Head of caudate nucleus (tissue), 42 donors: ENCODE data around the gene KCNAB1.
"Not testable (repeated sequence)": the region's sequence is repeated elsewhere in the genome, so short reads cannot be mapped to it uniquely, and the experiment has no call there.

Experiments
- DNase-seq, 42 donors: peaks; one replicate each; pipeline versions ENCODE4 v3.0.0 to v3.0.0-alpha.2; 2020 to 2021; ENCODE audit warnings: mixed read lengths in 7 of 42
- intact Hi-C: fragments of 100-400 bp; cut with DNase I; formaldehyde crosslinking; loops from one replicate; pipeline ENCODE4 v1.15.0; 2022

The KCNAB1 gene

GRCh38 chr3:156120528-156121251 lies at the start of gene KCNAB1:
Gene KCNAB1, plus strand, starts transcription at chr3:156120578.
- intact Hi-C loops: no loop called here

GRCh38 chr3:156071031-156071430 lies 49.3 kb upstream of the KCNAB1 start:
- intact Hi-C loops: no loop called here
- DNase-seq: no peak

More at GRCh38 chr3:156120528-156121251, at the start of gene KCNAB1:
- peak in 2 of 42 donors; percentile 8 for DNase-seq

GRCh38 chr3:156072950-156073657 lies 47.3 kb upstream of the KCNAB1 start:
- DNase-seq, intact Hi-C loops: not testable (repeated sequence)

GRCh38 chr3:156090126-156090525 lies 30.3 kb upstream of the KCNAB1 start:
- no peak for DNase-seq
- intact Hi-C loops: no loop called here

DNA sequence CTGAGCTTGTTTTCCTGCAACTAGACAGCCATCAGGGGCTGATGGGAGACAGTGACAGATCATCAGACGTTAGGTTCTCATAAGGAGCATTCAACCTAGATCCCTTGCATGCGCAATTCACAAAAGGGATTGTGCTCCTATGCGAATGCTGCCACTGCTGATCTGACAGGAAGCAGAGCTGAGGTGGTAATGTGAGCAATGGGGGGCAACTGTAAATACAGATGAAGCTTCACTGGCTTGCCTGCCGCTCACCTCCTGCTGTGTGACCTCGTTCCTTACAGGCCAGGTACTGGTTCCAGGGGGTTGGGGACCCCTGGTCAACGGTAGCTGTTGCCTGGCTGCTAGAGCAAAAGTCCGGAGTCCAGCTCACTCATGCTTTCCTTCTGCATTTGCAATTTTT lies 26.4 kb upstream of the KCNAB1 start:
- no peak for DNase-seq
- intact Hi-C loops: no loop called here

- intact Hi-C loops: no loop called here
- no peak for DNase-seq
Observed at GRCh38 chr3:156094391-156094790, 26.0 kb upstream of the KCNAB1 start.

GRCh38 chr3:156095652-156096051 lies 24.7 kb upstream of the KCNAB1 start:
- DNase-seq, intact Hi-C loops: not testable (repeated sequence)

DNA sequence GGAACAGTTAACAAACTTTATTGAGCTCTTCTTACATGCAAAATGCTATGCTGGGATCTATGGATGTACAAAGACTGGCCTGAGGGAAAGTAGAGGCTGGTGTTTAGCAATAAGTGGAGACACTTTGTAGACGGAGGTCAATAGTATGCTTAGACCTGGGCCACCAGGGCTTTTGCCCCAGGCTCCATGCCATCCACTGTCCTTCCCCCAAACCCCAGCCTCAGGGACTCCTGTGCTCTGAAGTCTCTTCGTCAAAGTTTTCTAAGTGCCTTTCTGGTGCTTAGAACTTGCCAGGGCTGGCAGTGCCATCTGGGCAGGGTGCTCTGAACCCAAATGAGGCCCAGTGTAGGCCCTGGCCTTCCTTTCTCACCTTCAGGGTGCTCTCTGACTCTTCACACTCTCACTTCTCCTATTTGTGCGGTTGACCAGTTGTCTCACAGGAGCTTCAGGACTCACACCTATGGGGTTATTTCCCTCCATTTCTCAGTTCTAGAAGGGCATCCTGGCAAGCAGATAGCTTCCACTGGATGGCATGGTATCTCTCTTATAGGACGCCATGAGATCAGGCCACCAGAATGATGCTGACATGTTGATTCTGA lies 21.8 kb upstream of the KCNAB1 start:
- DNase-seq: no peak
- intact Hi-C loops: no loop called here

GRCh38 chr3:156099348-156099747 lies 21.0 kb upstream of the KCNAB1 start:
- DNase-seq, intact Hi-C loops: not testable (repeated sequence)

- DNase-seq, intact Hi-C loops: not testable (repeated sequence)
Observed at GRCh38 chr3:156099984-156100383, 20.4 kb upstream of the KCNAB1 start.

DNA sequence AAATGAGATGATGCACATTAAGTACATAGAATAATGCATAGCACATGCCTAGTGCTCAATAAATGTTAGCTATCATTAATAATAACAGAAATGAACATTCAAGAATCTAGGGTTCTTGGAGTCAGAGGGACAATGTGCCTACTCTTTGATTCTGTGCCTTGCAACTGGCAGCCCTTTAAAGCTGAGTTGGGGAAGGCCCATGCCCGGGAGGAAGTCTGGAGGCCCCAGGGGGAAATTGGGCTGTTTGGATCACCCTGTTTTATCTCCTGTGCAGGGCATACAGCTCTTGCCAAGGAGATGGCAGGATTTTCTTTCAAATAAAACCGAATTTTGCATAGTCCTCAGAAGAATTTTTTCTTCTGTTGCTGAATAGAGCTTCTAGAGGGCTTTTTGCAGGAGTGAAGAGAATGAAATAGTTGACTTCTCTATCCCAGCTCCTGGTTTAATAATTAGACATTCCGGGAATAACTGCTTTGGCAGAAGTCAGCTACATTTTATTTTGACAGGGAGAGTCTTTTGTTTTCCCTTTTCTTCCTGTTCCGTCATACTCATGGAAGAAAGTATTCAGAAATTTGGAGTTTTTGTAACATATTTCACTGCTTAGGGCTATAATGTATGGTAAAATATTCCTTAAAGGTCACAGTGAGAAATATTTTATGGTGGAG lies 18.0 kb upstream of the KCNAB1 start:
- intact Hi-C loops: no loop called here
- DNase-seq: no peak

GRCh38 chr3:156106721-156107373 lies 13.5 kb upstream of the KCNAB1 start:
- intact Hi-C loops: no loop called here
- no peak for DNase-seq

GRCh38 chr3:156107504-156107903 lies 12.9 kb upstream of the KCNAB1 start:
- no peak for DNase-seq
- intact Hi-C loops: no loop called here

- DNase-seq: no peak
- intact Hi-C loops: no loop called here
Observed at GRCh38 chr3:156108616-156109015, 11.8 kb upstream of the KCNAB1 start.

GRCh38 chr3:156109989-156110388 lies 10.4 kb upstream of the KCNAB1 start:
- intact Hi-C loops: no loop called here
- DNase-seq: no peak

GRCh38 chr3:156126467-156126866 lies 6.1 kb downstream of the KCNAB1 start:
- intact Hi-C loops: no loop called here
- no peak for DNase-seq

- no peak for DNase-seq
- intact Hi-C loops: no loop called here
Observed at GRCh38 chr3:156131241-156131640, 10.9 kb downstream of the KCNAB1 start.

- no peak for DNase-seq
- intact Hi-C loops: no loop called here
Observed at GRCh38 chr3:156131799-156132198, 11.4 kb downstream of the KCNAB1 start.

DNA sequence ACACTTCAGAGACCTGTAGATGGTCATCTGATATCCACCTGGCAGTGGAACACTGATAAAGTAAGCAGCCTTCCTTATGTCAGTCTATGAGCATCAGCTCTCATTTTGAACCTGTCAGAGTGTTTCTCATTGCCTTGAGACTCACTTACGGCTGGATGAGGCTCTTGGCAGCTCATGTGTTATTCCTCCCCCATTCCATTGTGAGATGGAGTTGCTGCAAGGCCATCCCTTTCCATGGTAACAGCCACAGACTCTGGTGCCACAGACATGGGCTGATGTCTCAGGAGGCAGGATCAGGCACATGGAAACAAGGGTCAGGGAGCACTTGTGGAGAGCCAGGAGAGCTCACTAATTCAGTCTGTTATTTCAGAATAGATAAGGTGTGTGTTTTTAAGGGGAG lies 11.9 kb downstream of the KCNAB1 start:
- no peak for DNase-seq
- intact Hi-C loops: no loop called here
